Measurements from ENCODE around the gene PMM2. TPM values are rescaled to one million over a fixed set of nuclear protein-coding genes. Genes with fewer than 3 reads are reported as not detected.

PMM2 gene
- total RNA-seq, 120 experiments from 2014 or later: 9.1 to 27.1 (median 15.3) TPM

Other genes starting within 250 kb of the PMM2 start
- gene TMEM114, start 207.3 kb upstream of the PMM2 start, total RNA-seq: 1 to 10 TPM in 9 of 120 experiments, under 1 TPM in 3, not detected in 108; 0.64 to 1.8 (median 1.2) TPM
- 10 to 100 TPM; 22.8 to 59.0 (median 39.5) TPM for gene METTL22, start 176.1 kb upstream of the PMM2 start, total RNA-seq
- gene ABAT, start 123.2 kb upstream of the PMM2 start, total RNA-seq: 100 to 1,000 TPM in 119 of 120 experiments, 10 to 100 TPM in 1; 83.4 to 281 (median 204) TPM
- 10 to 100 TPM in 70 of 120 experiments, 1 to 10 TPM in 50; 6.9 to 15.1 (median 10.2) TPM for gene TMEM186, start 200 bp upstream of the PMM2 start, total RNA-seq
- 10 to 100 TPM; 19.2 to 95.1 (median 46.3) TPM for gene CARHSP1, start 71.2 kb downstream of the PMM2 start, total RNA-seq
- 1 to 10 TPM in 1 of 120 experiments, under 1 TPM in 5, not detected in 114; 0.43 to 1.6 (median 0.72) TPM for gene LITAFD, start 84.5 kb downstream of the PMM2 start, total RNA-seq
- 100 to 1,000 TPM in 104 of 120 experiments, 10 to 100 TPM in 16; 82.3 to 157 (median 115) TPM for gene USP7, start 166.1 kb downstream of the PMM2 start, total RNA-seq

Data from dorsolateral prefrontal cortex (tissue), 118 donors.